Endometrial microvascular endothelial cells (primary cell): Measurements from ENCODE around the gene NME8. TPM values are rescaled to one million over a fixed set of nuclear protein-coding genes. Genes with fewer than 3 reads are reported as not detected.

Experiments
- in situ Hi-C: cut with HindIII; loops from 2 replicates; pipeline ENCODE4 v1.10.0; 2017; ENCODE audit warnings: low sequenced_read_pairs, low pct_unique_long_range_greater_than_20kb; ENCODE audit errors: inconsistent ontology term
- total RNA-seq: library from RNA; depleted of rRNA; stranded (reverse); fragments of >200 nt; gene quantifications from one replicate; pipeline ENCODE4 v1.2.3, GENCODE V29; 2015; ENCODE audit errors: inconsistent ontology term

Gene NME8
- total RNA-seq, 1 donor from 2014 or later = not detected

GRCh38 chr7:37894671-37895070, 46.3 kb downstream of the NME8 start:
- in situ Hi-C loops = no loop called here

- in situ Hi-C loops = no loop called here
These were observed 51.4 kb downstream of the NME8 start for GRCh38 chr7:37899712-37900247.

- in situ Hi-C loops = no loop called here
These were observed 52.9 kb downstream of the NME8 start for GRCh38 chr7:37901236-37901827.

- in situ Hi-C loops = no loop called here
These were observed 53.6 kb downstream of the NME8 start for GRCh38 chr7:37901890-37902524.

GRCh38 chr7:37908221-37908788, 59.9 kb downstream of the NME8 start:
- in situ Hi-C loops = no loop called here

- in situ Hi-C loops = no loop called here
These were observed 64.4 kb downstream of the NME8 start for GRCh38 chr7:37912756-37913155.

- in situ Hi-C loops = no loop called here
These were observed 67.0 kb downstream of the NME8 start for GRCh38 chr7:37915438-37915837.

GRCh38 chr7:37916017-37916672, 67.7 kb downstream of the NME8 start:
- in situ Hi-C loops = no loop called here

GRCh38 chr7:37916673-37917660, 68.6 kb downstream of the NME8 start, which contains the start of gene SFRP4:
TSS of gene SFRP4 (minus strand) at chr7:37916817. CDS start at chr7:37916537, 280 bp downstream.
- in situ Hi-C loops = no loop called here

GRCh38 chr7:37918526-37918925, 70.1 kb downstream of the NME8 start:
- in situ Hi-C loops = no loop called here

GRCh38 chr7:37920305-37920848, 72.0 kb downstream of the NME8 start, which contains the start of gene EPDR1:
TSS of gene EPDR1 (plus strand) at chr7:37920640. CDS start at chr7:37920940, 300 bp downstream.
- in situ Hi-C loops = no loop called here

- in situ Hi-C loops = no loop called here
These were observed 72.7 kb downstream of the NME8 start for GRCh38 chr7:37920849-37921805.

GRCh38 chr7:37921876-37922275, 73.5 kb downstream of the NME8 start:
- in situ Hi-C loops = no loop called here

- in situ Hi-C loops = no loop called here
These were observed 75.6 kb downstream of the NME8 start for GRCh38 chr7:37923996-37924395.

GRCh38 chr7:37924491-37925041, 76.2 kb downstream of the NME8 start:
- in situ Hi-C loops = no loop called here

- in situ Hi-C loops = no loop called here
These were observed 77.2 kb downstream of the NME8 start for GRCh38 chr7:37925620-37926019.
